ENCODE data around the gene SNRPA1.

DNA sequence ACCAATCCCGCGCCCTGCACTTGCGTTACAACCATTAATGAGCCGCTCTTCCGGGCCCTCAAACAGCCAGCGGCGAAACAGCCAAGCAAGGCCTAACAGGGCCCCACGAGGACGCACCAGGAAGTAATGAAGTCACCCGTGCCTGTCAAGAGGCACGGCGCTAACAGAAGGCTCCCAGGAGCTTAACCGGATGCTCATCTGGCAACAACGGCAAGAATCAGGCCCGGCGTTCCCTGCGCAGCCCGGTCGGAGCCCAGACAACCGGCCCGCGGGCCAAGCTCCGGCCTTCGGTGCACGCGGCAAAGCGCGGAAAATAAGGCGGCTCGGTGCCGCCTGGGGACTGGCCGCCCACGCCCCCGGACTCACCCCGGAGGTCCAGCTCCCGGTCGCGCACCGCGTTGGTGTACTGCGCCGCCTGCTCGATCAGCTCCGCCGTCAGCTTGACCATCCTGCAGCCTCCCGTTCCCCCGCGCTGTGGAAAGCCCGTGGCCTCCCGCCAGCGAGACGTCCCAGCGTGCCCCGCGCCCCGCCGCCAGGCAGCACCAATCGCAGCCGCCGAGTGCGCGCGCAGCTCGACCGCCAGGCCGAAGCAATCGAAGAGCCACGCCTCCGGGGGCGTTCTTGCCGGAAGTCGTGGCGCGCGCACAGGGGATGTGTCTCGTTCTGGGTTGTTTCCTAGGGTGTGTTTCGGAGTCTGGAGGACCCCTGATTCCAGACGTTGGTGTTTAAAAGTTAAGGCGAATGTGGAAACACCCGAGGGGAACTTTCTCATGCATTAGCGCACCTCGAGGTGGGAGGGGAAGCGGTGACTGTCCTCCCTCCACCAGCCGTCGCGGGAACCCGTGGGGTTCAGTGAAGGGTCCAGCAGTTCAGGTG is at the start of gene SNRPA1:
- TF ChIP-seq, protein P1, sequence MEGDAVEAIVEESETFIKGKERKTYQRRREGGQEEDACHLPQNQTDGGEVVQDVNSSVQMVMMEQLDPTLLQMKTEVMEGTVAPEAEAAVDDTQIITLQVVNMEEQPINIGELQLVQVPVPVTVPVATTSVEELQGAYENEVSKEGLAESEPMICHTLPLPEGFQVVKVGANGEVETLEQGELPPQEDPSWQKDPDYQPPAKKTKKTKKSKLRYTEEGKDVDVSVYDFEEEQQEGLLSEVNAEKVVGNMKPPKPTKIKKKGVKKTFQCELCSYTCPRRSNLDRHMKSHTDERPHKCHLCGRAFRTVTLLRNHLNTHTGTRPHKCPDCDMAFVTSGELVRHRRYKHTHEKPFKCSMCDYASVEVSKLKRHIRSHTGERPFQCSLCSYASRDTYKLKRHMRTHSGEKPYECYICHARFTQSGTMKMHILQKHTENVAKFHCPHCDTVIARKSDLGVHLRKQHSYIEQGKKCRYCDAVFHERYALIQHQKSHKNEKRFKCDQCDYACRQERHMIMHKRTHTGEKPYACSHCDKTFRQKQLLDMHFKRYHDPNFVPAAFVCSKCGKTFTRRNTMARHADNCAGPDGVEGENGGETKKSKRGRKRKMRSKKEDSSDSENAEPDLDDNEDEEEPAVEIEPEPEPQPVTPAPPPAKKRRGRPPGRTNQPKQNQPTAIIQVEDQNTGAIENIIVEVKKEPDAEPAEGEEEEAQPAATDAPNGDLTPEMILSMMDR (IDR thresholded peaks at IDR 0.05; ENCODE audit: insufficient read depth, low read depth, low read length), result no peak
- TF ChIP-seq EZH2 (IDR thresholded peaks at IDR 0.05; ENCODE audit: insufficient read depth, low read length), result no peak

Measured in astrocyte (in vitro differentiated cells and primary cell).